ENCODE results near the gene INPP5D. TPM values are rescaled to one million over a fixed set of nuclear protein-coding genes. Genes with fewer than 3 reads are reported as not detected.

Gene INPP5D
- total RNA-seq, 1 donor from 2014 or later: 33.4 TPM

DNA sequence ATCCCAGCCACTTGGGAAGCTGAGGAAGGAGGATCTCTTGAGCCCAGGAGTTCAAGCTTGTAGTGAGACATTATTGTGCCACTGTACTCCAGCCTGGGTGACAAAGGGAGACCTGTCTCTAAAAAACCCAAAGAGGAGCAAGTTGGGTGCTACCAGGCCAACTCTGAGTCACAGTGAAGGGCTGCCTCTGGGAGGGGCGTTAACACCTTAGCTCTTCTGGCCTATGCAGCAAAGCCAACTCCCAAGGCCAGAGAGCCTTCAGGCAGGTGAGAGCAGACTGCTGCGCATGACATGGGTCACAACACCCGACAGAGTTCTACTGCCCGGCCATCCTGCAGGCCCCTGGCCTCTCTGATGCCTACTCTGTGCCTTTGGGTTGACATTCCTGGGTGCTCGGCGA, 158.7 kb downstream of the INPP5D start:
- Histone ChIP-seq H3K27me3 (no peaks in the 10 kb centered on the region), H3K4me3 (no peak overlapping the region), H3K9me3 (no peaks in the 10 kb centered on the region), H3K4me1 (no peaks in the 10 kb centered on the region), H3K36me3 (no peaks in the 10 kb centered on the region), H3K27ac (no peak overlapping the region)
- no peak for DNase-seq (ENCODE audit: extremely low spot score in 2 of 2)
- intact Hi-C loops (cut with DNase I): no loop called here
- TF ChIP-seq, protein P1, sequence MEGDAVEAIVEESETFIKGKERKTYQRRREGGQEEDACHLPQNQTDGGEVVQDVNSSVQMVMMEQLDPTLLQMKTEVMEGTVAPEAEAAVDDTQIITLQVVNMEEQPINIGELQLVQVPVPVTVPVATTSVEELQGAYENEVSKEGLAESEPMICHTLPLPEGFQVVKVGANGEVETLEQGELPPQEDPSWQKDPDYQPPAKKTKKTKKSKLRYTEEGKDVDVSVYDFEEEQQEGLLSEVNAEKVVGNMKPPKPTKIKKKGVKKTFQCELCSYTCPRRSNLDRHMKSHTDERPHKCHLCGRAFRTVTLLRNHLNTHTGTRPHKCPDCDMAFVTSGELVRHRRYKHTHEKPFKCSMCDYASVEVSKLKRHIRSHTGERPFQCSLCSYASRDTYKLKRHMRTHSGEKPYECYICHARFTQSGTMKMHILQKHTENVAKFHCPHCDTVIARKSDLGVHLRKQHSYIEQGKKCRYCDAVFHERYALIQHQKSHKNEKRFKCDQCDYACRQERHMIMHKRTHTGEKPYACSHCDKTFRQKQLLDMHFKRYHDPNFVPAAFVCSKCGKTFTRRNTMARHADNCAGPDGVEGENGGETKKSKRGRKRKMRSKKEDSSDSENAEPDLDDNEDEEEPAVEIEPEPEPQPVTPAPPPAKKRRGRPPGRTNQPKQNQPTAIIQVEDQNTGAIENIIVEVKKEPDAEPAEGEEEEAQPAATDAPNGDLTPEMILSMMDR (IDR thresholded peaks at IDR 0.05): no peak
- no peak for TF ChIP-seq POLR2AphosphoS5 (IDR thresholded peaks at IDR 0.05; ENCODE audit: insufficient read depth in 1 of 2, low read depth in 1 of 2)
- TF ChIP-seq POLR2A (IDR thresholded peaks at IDR 0.05): no peak

DNA sequence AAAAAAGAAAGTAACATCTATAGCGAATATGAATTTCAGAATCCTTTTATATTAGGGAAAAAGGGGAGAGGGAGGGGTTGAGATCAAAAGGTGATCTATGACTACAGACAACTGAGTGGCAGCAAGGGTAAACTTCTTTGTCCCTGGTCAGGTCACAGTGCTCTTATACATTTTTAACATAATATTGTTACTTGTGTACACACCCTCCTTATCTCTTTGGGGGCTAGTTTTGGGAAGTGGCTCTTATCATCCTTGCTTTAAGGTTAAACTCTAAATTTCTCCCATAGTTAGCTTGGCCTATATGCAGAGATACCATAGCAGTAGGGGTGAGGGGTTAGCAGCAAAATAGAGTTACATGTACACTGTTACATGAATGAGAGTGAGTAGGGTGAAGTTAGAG, 159.7 kb downstream of the INPP5D start:
- Histone ChIP-seq H3K27me3 (no peaks in the 10 kb centered on the region), H3K9me3 (no peaks in the 10 kb centered on the region), H3K4me1 (no peaks in the 10 kb centered on the region), H3K4me3 (no peak overlapping the region), H3K27ac (no peak overlapping the region), H3K36me3 (no peaks in the 10 kb centered on the region)
- intact Hi-C loops (cut with DNase I): no loop called here
- DNase-seq (ENCODE audit: extremely low spot score in 2 of 2): no peak
- TF ChIP-seq POLR2A (IDR thresholded peaks at IDR 0.05): no peak
- TF ChIP-seq POLR2AphosphoS5 (IDR thresholded peaks at IDR 0.05; ENCODE audit: insufficient read depth in 1 of 2, low read depth in 1 of 2): no peak
- TF ChIP-seq, protein P1 (IDR thresholded peaks at IDR 0.05): no peak

DNA sequence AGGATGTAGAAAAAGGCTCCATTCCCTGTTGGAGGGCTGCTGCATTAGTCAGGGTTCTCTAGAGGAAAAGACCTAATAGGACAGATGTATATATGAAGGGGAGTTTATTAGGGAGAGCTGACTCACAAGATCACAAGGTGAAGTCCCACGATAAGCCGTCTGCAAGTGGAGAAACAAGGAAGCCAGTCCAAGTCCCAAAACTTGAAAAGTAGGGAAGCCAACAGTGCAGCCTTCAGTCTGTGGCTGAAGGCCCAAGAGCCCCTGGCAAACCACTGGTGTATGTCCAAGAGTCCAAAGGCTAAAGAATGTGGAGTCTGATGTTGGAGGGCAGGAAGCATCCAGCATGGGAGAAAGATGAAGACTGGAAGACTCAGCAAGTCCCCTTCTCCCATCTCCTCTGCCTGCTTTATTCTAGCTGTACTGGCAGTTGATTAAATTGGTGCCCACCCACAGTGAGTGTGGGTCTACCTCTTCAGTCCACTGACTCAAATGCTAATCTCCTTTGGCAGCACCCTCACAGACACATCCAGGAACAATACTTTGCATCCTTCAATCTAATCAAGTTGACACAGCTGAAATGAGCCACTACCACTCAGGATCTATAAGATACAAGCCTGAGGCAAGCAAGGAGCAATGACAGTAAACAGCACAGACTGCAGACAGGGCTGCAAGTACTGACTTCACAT, 161.4 kb downstream of the INPP5D start:
- Histone ChIP-seq H3K9me3 (no peaks in the 10 kb centered on the region), H3K4me3 (no peak overlapping the region), H3K27ac (no peak overlapping the region), H3K27me3 (no peaks in the 10 kb centered on the region), H3K36me3 (no peaks in the 10 kb centered on the region), H3K4me1 (no peaks in the 10 kb centered on the region)
- DNase-seq (ENCODE audit: extremely low spot score in 2 of 2): no peak
- no peak for TF ChIP-seq POLR2AphosphoS5 (IDR thresholded peaks at IDR 0.05; ENCODE audit: insufficient read depth in 1 of 2, low read depth in 1 of 2)
- TF ChIP-seq POLR2A (IDR thresholded peaks at IDR 0.05): no peak
- TF ChIP-seq, protein P1 (IDR thresholded peaks at IDR 0.05): no peak
- intact Hi-C loops (cut with DNase I): no loop called here

DNA sequence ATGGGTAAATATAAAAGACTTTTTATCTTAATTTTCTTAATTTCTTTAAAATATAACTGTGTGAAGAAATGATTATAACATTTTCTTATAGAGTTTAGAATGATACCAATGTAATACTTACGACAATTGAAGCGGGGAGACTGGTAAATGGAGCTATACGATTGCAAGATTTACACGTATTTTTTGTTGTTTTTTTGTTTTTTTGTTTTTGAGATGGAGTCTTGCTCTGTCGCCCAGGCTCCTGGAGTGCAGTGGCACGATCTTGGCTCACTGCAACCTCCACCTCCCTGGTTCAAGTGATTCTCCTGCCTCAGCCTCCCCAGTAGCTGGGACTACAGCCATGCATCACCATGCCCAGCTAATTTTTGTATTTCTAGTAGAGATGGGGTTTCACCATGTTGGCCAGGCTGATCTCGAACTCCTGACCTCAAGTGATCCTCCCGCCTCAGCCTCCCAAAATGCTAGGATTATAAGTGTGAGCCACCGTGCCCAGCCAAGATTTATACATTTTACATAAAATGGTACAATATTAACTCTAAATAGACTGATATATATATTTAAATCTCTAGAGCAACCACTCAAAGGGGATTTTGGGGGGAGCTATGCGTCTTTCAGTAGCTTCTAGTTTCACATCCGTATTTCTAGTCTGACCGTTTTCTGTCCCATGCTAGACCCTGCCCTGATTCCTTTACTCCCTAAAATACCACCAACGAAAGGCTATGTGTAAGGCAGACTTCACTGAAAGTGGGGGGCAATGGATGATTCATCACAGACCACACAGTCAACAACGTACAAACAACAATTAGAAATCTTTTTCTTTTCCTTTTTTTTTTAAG, 163.1 kb downstream of the INPP5D start:
- Histone ChIP-seq H3K4me3 (no peak overlapping the region), H3K4me1 (no peaks in the 10 kb centered on the region), H3K27ac (no peak overlapping the region), H3K36me3 (no peaks in the 10 kb centered on the region), H3K27me3 (no peaks in the 10 kb centered on the region), H3K9me3 (no peaks in the 10 kb centered on the region)
- TF ChIP-seq POLR2A (IDR thresholded peaks at IDR 0.05) (no peak), POLR2AphosphoS5 (IDR thresholded peaks at IDR 0.05; ENCODE audit: insufficient read depth in 1 of 2, low read depth in 1 of 2) (no peak)
- TF ChIP-seq, protein P1 (IDR thresholded peaks at IDR 0.05): no peak
- no peak for DNase-seq (ENCODE audit: extremely low spot score in 2 of 2)
- intact Hi-C loops (cut with DNase I): no loop called here
